NCI-H146 treated with DMSO at 0.1 percent for 48 hours (cell line): ENCODE data around the gene SAP30BP.
A peak's percentile ranks its signal among the peaks of the same experiment; 100 is the strongest.
"Not testable (repeated sequence)": the region's sequence is repeated elsewhere in the genome, so short reads cannot be mapped to it uniquely, and the experiment has no call there.

Experiments
- DNase-seq: peaks from one replicate; lab custom pipeline; 2025; ENCODE audit not compliant: unreplicated experiment; lab: John Stamatoyannopoulos, UW

SAP30BP gene

DNA sequence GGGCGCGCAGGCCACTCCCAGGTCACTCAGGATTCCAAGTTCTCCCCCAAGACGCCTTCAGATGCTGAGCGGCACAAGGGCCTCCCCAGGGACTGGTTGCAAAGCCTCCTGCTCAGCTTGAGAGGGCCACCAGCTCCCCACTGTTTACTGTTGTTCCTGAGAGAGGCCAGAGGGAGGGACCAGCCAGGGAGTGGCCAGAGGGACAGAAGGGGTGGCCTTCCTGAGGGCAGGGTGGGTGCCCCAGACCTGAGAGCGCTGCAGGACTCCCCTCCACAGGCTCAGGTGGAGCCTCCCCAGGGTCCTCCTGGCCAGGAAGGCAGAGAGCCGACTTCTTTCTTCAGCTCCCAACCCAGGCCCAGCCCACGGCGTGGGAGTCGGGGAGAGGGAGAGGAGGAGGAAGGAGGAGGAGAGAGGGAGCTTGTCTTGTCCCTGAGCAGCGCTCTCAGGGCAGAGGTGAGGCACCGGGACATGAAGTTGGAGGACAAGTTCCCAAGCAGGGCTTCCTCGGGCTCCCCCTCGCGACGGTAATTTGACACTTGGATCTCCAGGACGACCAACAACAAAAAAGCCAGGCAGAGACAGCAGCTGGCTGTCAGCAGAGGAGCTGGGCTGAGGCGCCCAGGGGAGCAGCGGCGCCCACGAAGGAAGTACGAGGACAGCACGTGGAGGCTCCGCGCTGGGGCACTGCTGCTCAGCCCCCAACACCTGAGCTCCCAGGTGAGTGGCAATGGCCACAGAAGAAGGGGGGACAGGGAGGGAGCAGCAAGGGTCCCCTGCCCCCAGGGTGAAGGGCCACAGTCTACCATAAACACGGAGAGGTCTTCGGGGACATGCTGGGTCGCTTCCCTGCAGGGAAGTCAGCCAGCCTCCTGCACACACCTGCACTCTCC lies 33.4 kb upstream of the SAP30BP start:
- DNase-seq = peak; percentile 85

DNA sequence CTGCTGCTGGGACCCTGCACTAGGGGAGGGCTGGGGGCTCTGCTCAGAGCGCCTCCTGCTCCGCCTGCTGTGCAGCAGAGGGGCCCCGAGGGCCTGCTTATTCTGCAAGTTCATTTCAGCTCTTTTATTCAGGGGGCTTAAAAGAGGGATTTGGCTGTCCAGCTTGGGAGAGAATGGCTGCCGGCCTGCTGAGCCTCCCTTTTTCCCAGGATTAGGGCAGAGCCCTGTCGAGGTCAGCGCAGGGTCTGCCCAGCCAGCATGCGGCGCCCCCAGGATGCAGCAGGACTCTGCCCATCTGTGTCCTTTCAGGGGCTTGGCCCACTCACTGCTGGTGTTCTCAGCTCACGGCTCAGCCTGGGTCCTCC lies 32.8 kb upstream of the SAP30BP start:
- no peak for DNase-seq

GRCh38 chr17:75634754-75635609 lies 32.2 kb upstream of the SAP30BP start:
- no peak for DNase-seq

- no peak for DNase-seq
Measured at GRCh38 chr17:75635610-75636202, 31.4 kb upstream of the SAP30BP start.

DNA sequence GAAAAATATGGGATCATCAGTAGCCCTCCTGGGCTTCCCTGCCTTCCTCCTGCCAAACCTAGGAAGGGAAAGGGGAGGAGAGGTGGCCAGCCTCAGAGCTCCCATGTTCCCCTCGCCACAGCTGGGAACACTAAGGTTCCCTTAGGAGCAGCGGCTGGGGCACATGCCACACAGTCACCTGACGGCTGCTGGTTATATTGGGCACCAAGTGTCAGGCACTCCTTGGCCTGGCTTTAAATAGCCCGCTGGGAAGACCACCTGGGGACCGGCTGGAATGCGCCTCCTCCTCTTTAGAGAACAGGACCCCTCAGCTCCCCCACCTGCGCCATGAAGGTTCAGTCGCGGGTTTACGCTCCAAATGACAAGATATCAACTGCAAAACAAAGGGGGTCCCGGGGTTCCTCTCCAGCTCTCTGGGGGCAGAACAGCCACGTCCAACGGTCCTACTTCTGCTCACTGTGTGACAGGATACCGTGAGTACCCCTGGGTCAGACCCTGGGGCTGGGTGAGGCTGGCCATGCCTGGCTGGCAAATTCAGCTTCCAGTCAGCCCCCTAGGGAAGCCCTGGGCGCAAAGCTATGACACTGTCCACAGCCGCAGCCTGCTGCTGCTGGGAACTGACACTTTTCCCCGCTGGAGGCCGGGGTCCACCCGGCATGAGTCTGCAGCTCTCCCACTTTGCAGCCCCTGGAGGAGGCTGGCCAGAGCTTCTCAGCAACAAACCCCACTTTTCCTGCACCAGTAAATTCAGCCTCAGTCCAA lies 30.6 kb upstream of the SAP30BP start:
- DNase-seq = no peak

DNA sequence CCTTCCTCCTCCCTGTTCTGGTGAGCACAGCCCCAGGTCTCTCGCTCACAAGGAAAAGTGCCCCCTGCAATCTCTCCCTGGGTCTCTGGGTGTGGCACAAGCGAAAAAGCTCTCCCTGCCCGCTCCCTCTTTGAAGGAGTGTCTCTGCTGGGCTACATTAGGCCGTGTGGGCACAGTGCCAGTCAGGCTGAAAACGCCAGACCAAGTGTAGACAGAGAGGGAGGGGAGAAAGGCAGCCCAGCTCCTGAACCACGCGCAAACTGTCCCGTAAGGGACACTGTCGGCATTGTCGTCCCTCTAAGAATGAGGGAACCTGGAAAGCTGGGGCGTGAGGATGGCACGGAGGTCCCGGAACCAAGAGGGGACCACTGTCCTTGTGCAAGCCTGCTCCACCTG lies 30.0 kb upstream of the SAP30BP start:
- no peak for DNase-seq

- no peak for DNase-seq
Measured at GRCh38 chr17:75637551-75637950, 29.6 kb upstream of the SAP30BP start.

- DNase-seq = not testable (repeated sequence)
Measured at GRCh38 chr17:75638039-75638438, 29.1 kb upstream of the SAP30BP start.

GRCh38 chr17:75638893-75639292 lies 28.2 kb upstream of the SAP30BP start:
- DNase-seq = no peak

- DNase-seq = no peak
Measured at GRCh38 chr17:75639327-75639726, 27.8 kb upstream of the SAP30BP start.

DNA sequence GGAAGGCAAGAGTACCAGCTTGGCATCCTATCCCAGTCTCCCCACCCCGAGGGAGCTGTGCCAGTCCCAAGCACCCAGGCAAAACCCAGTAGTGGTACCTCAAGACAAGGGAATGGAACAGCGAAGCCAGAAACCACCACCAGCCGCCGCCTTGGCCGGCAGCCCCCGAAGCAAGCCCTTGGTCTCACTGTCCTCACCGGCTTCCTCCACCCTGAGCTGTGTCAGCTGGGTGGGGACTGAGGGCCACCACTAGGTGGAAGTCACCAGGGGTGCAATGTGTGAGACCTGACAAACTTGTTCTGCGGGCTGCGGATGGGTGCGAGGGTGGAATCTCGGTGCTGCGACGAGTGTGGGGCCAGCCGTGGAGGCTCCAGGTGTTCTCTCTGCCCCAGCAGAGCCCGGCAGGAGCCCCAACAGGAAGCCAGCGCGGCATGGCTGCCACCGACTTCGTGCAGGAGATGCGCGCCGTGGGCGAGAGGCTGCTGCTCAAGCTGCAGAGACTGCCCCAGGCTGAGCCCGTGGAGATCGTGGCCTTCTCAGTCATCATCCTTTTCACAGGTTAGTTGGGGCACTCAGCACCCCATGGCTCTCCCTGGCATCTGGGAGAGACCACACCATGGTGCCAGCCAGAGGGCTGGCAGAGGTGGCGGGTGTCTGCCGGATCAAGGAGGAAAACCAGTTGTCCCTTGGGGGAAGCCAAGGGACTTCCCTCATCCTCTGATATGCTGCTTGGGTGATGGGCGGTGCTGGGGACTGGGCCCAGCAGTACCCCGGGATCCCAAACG lies 27.2 kb upstream of the SAP30BP start:
- DNase-seq = no peak

GRCh38 chr17:75640556-75641119 lies 26.5 kb upstream of the SAP30BP start:
- DNase-seq = no peak

GRCh38 chr17:75641343-75641742 lies 25.8 kb upstream of the SAP30BP start:
- DNase-seq = no peak

- DNase-seq = no peak
Measured at GRCh38 chr17:75642182-75642783, 24.9 kb upstream of the SAP30BP start.

DNA sequence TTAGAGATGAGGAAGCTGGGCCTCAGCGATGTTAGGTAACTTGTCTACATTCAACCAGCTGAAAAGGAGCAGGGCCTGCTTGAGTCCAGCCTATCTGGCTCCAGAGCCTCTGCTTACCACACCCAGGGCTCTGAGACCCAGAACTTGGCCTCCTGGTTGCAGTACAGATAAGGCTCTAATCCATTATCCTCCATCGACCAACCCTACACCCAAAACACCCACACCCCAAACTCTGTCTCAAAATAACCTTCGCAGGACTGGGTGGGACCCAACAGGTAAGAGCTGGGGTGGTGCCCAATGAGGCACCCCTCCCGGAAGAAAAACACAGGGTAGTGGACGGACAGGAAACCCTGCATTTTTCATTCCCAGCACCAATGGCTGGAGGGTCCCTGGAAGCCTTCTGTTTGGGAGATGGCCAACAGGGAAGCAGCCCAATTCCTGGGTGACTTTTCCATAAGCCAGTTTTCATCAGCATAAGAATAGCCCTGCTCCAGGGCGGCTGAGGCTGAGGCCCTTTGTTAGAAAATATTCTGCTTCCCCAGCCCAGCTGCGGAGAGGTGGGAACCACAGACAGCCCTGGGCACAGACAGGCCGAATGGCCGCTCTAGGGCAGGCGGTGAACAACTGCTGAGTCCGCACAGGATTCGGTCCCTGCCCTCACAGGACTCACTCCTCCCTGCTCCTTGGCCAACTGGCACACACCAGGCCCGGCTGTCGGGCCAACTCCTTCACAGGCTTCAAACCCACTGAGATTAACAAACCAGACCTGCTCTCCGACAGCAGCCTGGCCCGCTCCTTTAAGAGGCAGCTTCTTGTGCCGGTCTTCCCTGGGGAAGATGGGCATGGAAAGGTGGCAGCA lies 24.1 kb upstream of the SAP30BP start:
- DNase-seq = no peak

- DNase-seq = no peak
Measured at GRCh38 chr17:75643643-75644017, 23.5 kb upstream of the SAP30BP start.

DNA sequence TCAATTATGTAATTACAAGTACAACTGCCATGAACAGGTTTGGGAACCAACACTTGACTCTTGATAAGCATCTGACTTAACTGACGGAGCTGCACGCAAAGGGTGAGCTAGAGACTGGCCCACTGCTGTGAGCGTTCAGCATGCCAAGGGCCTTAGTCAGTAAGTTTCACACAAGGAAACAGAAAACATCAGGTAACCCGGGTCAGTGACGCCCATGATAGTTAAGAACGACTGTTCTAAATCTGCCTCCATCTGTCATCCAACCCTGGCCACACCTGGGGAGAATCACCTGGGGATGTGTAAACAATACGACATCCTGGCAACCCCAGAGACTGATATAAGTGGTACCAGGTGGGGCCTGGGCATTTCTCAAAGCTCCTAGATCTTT lies 21.6 kb upstream of the SAP30BP start:
- DNase-seq = peak; percentile 72

DNA sequence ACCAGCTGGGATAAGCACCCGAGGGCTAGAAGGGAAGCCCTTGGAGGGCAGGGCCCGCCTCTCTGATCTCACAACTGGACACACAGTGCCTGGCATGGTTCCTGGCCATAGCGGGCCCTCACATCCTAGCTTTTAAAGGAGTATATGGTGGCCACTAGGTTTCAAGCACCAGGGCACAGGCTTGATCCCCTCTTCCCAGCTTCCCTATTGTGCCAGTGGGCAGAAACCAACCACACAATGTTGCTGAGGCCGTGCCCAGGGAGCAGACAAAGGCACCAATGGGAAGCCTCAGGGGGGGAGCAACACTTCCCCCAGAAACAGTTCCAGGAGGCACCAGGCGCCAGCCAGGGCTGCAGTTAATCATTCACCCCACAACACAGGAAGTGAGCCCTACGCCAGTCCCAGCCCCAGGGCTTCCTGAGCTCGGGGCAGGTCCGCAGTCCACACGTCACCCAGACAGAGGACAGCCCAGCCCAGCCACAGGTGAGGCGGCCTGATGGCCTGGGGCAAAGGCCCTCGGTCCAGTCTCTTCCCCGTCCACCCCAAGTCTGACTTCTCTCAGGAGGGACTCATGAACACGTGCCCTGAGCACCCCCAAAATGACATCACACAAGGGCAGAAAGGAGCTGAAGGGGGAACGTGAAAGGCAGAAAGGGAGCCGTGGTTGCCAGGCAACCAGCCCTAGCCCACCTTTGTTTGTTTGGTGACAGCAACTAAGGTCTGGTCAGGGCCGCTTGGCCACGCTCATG lies 21.1 kb upstream of the SAP30BP start:
- no peak for DNase-seq
